ENCODE data around the gene CD2AP.

DNA sequence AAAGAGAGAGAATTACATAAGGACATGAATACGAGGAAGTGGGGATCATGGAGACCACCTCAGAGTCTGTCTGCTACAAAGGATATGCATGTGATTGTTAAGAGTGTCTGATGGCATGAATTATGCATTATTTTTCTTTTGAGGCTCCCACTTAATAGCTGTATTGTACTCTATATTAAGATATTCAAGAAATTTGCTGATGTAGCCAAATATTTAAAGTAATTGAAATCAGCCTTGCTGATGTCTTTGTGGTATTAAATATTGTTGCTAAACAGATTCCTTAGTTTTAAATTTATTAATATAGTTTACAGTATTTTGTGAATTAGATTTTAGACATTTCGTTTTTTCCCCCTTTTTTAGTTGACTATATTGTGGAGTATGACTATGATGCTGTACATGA is 25.3 kb downstream of the CD2AP start:
- TF ChIP-seq CTCF (IDR thresholded peaks at IDR 0.05): no peak
- no peak for TF ChIP-seq POLR2AphosphoS5 (IDR thresholded peaks at IDR 0.05; ENCODE audit: low read depth, low read length)
- TF ChIP-seq SIN3A (IDR thresholded peaks at IDR 0.05; ENCODE audit: borderline replicate concordance, insufficient read depth, low read depth, low read length): no peak
- TF ChIP-seq, protein P1, sequence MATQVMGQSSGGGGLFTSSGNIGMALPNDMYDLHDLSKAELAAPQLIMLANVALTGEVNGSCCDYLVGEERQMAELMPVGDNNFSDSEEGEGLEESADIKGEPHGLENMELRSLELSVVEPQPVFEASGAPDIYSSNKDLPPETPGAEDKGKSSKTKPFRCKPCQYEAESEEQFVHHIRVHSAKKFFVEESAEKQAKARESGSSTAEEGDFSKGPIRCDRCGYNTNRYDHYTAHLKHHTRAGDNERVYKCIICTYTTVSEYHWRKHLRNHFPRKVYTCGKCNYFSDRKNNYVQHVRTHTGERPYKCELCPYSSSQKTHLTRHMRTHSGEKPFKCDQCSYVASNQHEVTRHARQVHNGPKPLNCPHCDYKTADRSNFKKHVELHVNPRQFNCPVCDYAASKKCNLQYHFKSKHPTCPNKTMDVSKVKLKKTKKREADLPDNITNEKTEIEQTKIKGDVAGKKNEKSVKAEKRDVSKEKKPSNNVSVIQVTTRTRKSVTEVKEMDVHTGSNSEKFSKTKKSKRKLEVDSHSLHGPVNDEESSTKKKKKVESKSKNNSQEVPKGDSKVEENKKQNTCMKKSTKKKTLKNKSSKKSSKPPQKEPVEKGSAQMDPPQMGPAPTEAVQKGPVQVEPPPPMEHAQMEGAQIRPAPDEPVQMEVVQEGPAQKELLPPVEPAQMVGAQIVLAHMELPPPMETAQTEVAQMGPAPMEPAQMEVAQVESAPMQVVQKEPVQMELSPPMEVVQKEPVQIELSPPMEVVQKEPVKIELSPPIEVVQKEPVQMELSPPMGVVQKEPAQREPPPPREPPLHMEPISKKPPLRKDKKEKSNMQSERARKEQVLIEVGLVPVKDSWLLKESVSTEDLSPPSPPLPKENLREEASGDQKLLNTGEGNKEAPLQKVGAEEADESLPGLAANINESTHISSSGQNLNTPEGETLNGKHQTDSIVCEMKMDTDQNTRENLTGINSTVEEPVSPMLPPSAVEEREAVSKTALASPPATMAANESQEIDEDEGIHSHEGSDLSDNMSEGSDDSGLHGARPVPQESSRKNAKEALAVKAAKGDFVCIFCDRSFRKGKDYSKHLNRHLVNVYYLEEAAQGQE (IDR thresholded peaks at IDR 0.05; ENCODE audit: insufficient read depth in 1 of 2, low read depth in 2 of 2, low read length in 1 of 2): no peak

All from Panc1 (cell line).